Measurements from ENCODE around the gene ZSCAN5A.

DNA sequence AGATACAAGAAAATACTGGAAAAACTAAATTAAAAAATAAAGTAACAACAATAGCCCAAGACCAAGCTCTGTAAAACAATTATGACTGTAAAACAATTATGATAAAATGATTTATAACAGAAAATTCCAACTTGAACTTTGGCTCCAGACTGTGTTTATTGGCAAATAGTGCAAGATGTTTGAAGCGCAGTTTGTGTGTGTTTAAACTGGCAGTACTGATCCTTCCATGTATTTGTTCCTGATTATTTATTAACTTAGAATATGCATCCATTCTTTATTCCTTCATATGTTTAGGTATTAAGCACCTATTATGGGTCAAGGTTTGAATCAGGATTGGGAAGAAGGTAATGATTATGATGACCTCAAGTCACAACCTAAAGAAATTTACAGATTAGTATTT is 40.9 kb upstream of the ZSCAN5A start:
- TF ChIP-seq POLR2AphosphoS5 (IDR thresholded peaks at IDR 0.05; ENCODE audit: low read depth, low read length): no peak
- no peak for TF ChIP-seq YY1 (IDR thresholded peaks at IDR 0.05; ENCODE audit: low read depth)
- TF ChIP-seq, protein P1, sequence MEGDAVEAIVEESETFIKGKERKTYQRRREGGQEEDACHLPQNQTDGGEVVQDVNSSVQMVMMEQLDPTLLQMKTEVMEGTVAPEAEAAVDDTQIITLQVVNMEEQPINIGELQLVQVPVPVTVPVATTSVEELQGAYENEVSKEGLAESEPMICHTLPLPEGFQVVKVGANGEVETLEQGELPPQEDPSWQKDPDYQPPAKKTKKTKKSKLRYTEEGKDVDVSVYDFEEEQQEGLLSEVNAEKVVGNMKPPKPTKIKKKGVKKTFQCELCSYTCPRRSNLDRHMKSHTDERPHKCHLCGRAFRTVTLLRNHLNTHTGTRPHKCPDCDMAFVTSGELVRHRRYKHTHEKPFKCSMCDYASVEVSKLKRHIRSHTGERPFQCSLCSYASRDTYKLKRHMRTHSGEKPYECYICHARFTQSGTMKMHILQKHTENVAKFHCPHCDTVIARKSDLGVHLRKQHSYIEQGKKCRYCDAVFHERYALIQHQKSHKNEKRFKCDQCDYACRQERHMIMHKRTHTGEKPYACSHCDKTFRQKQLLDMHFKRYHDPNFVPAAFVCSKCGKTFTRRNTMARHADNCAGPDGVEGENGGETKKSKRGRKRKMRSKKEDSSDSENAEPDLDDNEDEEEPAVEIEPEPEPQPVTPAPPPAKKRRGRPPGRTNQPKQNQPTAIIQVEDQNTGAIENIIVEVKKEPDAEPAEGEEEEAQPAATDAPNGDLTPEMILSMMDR (IDR thresholded peaks at IDR 0.05): no peak
- no peak for TF ChIP-seq IRF3 (IDR thresholded peaks at IDR 0.05; ENCODE audit: low read depth, low read length)
- no peak for TF ChIP-seq MXI1 (IDR thresholded peaks at IDR 0.05; ENCODE audit: low read depth, low read length)
- TF ChIP-seq SMC3 (IDR thresholded peaks at IDR 0.05; ENCODE audit: low read depth, low read length): no peak
- TF ChIP-seq RCOR1 (IDR thresholded peaks at IDR 0.05; ENCODE audit: low read length): no peak
- no peak for TF ChIP-seq USF2 (IDR thresholded peaks at IDR 0.05; ENCODE audit: borderline replicate concordance, low read depth, low read length)
- no peak for TF ChIP-seq JUND (IDR thresholded peaks at IDR 0.05)
- TF ChIP-seq RXRA (IDR thresholded peaks at IDR 0.05; ENCODE audit: borderline replicate concordance, low read depth): no peak
- no peak for TF ChIP-seq TAF1 (IDR thresholded peaks at IDR 0.05; ENCODE audit: borderline replicate concordance, low read depth, low read length)
- no peak for TF ChIP-seq RAD21 (IDR thresholded peaks at IDR 0.05; ENCODE audit: low read length)
